Keratinocyte (primary cell): Measurements from ENCODE around the gene NT5C3A. TPM values are rescaled to one million over a fixed set of nuclear protein-coding genes. Genes with fewer than 3 reads are reported as not detected.

Source experiments
- DNase-seq: peaks from one replicate; pipeline ENCODE4 v3.0.0-alpha.2; 2011; ENCODE audit warnings: low read depth, missing footprints, low spot score
- FAIRE-seq: peaks from 2 replicates; lab custom pipeline; 2011; peaks lifted over from hg19 to GRCh38; lab: Jason Lieb, UNC
- H2AFZ ChIP-seq: 2 replicates; pipeline ENCODE4 v1.6.0; 2012; ENCODE audit warnings: low read length, control low read depth, inconsistent platforms; ENCODE audit not compliant: control insufficient read depth
- H3K27ac ChIP-seq: 2 replicates; pipeline ENCODE4 v1.5.1; 2011; ENCODE audit warnings: low read length; ENCODE audit not compliant: control insufficient read depth, insufficient read depth
- H3K27me3 ChIP-seq: 3 replicates; pipeline ENCODE4 v1.6.0; 2011; ENCODE audit warnings: low read length; ENCODE audit not compliant: control insufficient read depth, insufficient read depth; ENCODE audit errors: extremely low read depth
- H3K36me3 ChIP-seq, 2 experiments: 2 replicates in 1 of 2; 3 replicates in 1 of 2; pipeline ENCODE4 v1.5.1; 2011; ENCODE audit warnings: low read length in 2 of 2, mild to moderate bottlenecking in 1 of 2; ENCODE audit not compliant: control insufficient read depth in 2 of 2, insufficient read depth in 2 of 2; ENCODE audit errors: extremely low read depth in 1 of 2
- H3K4me1 ChIP-seq: 3 replicates; pipeline ENCODE4 v1.5.1; 2011; ENCODE audit warnings: low read length; ENCODE audit not compliant: control insufficient read depth, insufficient read depth; ENCODE audit errors: extremely low read depth
- H3K4me2 ChIP-seq: 3 replicates; pipeline ENCODE4 v1.6.0; 2011; ENCODE audit warnings: low read depth, low read length; ENCODE audit not compliant: control insufficient read depth, insufficient read depth; ENCODE audit errors: extremely low read depth
- H3K4me3 ChIP-seq, 3 experiments: fragments of 200-600 bp in 1 of 3; sonication (generic) in 1 of 3; 2 replicates in 2 of 3; 3 replicates in 1 of 3; pipeline ENCODE4 v1.5.1; 2011 to 2016; ENCODE audit warnings: low read length in 3 of 3, mild to moderate bottlenecking in 3 of 3, control low read depth in 2 of 3, inconsistent platforms in 1 of 3, low read depth in 1 of 3, mixed read lengths in 1 of 3, mixed run types in 1 of 3, moderate library complexity in 1 of 3; ENCODE audit not compliant: control insufficient read depth in 2 of 3, insufficient read depth in 2 of 3; ENCODE audit errors: extremely low read depth in 1 of 3
- H3K79me2 ChIP-seq: 2 replicates; pipeline ENCODE4 v1.6.0; 2012; ENCODE audit warnings: low read length; ENCODE audit not compliant: control insufficient read depth, insufficient read depth
- H3K9ac ChIP-seq: 3 replicates; pipeline ENCODE4 v1.6.0; 2011; ENCODE audit warnings: low read length; ENCODE audit not compliant: control insufficient read depth, insufficient read depth; ENCODE audit errors: extremely low read depth
- H3K9me1 ChIP-seq: 3 replicates; pipeline ENCODE4 v1.6.0; 2011; ENCODE audit warnings: low read length; ENCODE audit not compliant: control insufficient read depth, insufficient read depth; ENCODE audit errors: extremely low read depth
- H3K9me3 ChIP-seq: 2 replicates; pipeline ENCODE4 v1.5.1; 2012; ENCODE audit warnings: low read depth, low read length; ENCODE audit not compliant: control insufficient read depth
- H4K20me1 ChIP-seq: 3 replicates; pipeline ENCODE4 v1.6.0; 2011; ENCODE audit warnings: low read length; ENCODE audit not compliant: control insufficient read depth, insufficient read depth; ENCODE audit errors: extremely low read depth
- EZH2 ChIP-seq: IDR thresholded peaks from one replicate; pipeline ENCODE4 v1.6.1; 2012; ENCODE audit warnings: inconsistent platforms, mild to moderate bottlenecking, low read length, moderate library complexity
- dilution Hi-C: fragments of 300-500 bp; cut with MboI; formaldehyde crosslinking; loops from one replicate; pipeline ENCODE4 v1.7.0; 2020; ENCODE audit warnings: low sequenced_read_pairs; ENCODE audit not compliant: extremely low pct_ligation_motif_present
- polyA plus RNA-seq, 5 experiments: library from polyadenylated mRNA; depleted of rRNA in 3 of 5; stranded (reverse) in 3 of 5; stranded (forward) in 1 of 5; unstranded in 1 of 5; fragments of >200 nt; gene quantifications; 1 replicate in 1 of 5; 2 replicates in 3 of 5; 3 replicates in 1 of 5; pipeline versions ENCODE4 v1.2.1 to v1.2.3, GENCODE V29; 2011 to 2012; ENCODE audit warnings: missing spikeins in 2 of 5, low read depth in 1 of 5, low replicate concordance in 1 of 5
- TF ChIP-seq, protein P1 (sequence below), 3 experiments: IDR thresholded peaks in 1 of 3; conservative IDR thresholded peaks in 1 of 3; optimal IDR thresholded peaks in 1 of 3; 2 replicates in 2 of 3; 3 replicates in 1 of 3; pipeline versions ENCODE3 to v1.5.1; 2011; ENCODE audit warnings: low read length in 3 of 3, mild to moderate bottlenecking in 3 of 3, moderate library complexity in 2 of 3, control low read depth in 1 of 3, inconsistent platforms in 1 of 3; ENCODE audit not compliant: insufficient read depth in 2 of 3; ENCODE audit errors: extremely low read depth in 1 of 3

The NT5C3A gene
- polyA plus RNA-seq, 1 donor (not counting 4 experiments of a cell fraction or from before 2014, with no cell fraction given): 30.5 TPM

DNA sequence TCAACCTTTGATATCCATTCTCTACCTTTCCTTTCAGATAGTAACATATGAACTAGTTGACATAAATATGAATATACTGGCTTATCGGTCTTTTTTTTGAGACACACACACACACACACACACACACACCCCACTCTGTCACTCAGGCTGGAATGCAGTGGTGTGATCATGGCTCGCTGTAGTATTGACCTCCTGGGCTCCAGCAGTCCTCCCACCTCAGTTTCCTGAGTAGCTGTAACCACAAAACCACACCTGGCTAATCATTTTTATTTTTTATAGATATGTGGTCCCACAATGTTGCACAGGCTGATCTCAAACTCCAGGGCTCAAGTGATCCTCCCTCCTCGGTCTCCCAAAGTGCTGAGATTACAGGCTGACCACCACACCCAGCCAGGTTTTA is 14.2 kb upstream of the NT5C3A start:
- H2AFZ ChIP-seq: no peak overlapping the region
- no peak for TF ChIP-seq EZH2
- TF ChIP-seq, protein P1, sequence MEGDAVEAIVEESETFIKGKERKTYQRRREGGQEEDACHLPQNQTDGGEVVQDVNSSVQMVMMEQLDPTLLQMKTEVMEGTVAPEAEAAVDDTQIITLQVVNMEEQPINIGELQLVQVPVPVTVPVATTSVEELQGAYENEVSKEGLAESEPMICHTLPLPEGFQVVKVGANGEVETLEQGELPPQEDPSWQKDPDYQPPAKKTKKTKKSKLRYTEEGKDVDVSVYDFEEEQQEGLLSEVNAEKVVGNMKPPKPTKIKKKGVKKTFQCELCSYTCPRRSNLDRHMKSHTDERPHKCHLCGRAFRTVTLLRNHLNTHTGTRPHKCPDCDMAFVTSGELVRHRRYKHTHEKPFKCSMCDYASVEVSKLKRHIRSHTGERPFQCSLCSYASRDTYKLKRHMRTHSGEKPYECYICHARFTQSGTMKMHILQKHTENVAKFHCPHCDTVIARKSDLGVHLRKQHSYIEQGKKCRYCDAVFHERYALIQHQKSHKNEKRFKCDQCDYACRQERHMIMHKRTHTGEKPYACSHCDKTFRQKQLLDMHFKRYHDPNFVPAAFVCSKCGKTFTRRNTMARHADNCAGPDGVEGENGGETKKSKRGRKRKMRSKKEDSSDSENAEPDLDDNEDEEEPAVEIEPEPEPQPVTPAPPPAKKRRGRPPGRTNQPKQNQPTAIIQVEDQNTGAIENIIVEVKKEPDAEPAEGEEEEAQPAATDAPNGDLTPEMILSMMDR (optimal IDR thresholded peaks at IDR 0.05 in 1 of 3, IDR thresholded peaks at IDR 0.05 in 1 of 3, conservative IDR thresholded peaks at IDR 0.05 in 1 of 3; ENCODE audit: extremely low read depth in 1 of 3, insufficient read depth in 2 of 3, low read length in 3 of 3): no peak
- no peak overlapping the region for H3K4me2 ChIP-seq
- no peaks in the 10 kb centered on the region for H3K9me1 ChIP-seq
- no peak for DNase-seq
- H3K79me2 ChIP-seq: no peaks in the 10 kb centered on the region
- no peaks in the 10 kb centered on the region for H3K36me3 ChIP-seq
- no peak overlapping the region for H3K4me3 ChIP-seq
- H3K9me3 ChIP-seq: no peaks in the 10 kb centered on the region
- no peaks in the 10 kb centered on the region for H4K20me1 ChIP-seq
- H3K9ac ChIP-seq: no peak overlapping the region
- no peaks in the 10 kb centered on the region for H3K27me3 ChIP-seq
- H3K27ac ChIP-seq: no peak overlapping the region
- no peak for FAIRE-seq
- dilution Hi-C loops: no loop called here
- no peaks in the 10 kb centered on the region for H3K4me1 ChIP-seq

DNA sequence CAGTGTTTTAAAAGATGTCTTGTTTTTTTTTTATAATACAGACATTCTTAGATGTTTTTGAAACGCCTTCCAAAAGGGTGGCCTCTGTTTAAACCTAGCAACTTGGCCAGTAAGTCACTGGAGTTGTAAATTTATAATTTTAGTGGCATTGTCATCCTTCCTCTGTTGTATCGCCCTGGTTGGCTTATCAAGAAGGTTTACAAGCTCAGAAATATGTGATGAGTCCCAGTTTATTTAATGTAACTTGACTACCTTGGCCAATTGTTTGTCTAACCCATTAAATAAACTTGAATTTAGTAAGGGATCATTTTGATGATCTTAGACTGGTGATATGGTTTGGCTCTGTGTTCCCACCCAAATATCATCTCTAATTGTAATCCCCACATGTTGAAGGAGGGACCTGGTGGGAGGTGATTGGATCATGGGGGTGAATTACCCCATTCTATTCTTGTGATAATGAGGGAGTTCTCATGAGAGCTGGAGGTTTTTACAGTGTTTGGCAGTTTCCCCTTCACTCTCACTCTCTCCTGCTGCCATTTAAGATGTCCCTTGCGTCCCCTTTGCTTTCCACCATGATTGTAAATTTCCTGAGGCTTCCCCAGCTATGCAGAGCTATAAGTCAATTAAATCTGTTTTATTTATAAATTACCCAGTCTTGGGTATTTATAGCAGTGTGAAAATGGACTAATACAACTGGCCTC is 13.4 kb upstream of the NT5C3A start:
- no peak overlapping the region for H3K27ac ChIP-seq

More for the DNA sequence above, 13.4 kb upstream of the NT5C3A start:
- Histone ChIP-seq H3K4me2 (no peak overlapping the region), H2AFZ (no peak overlapping the region), H4K20me1 (no peaks in the 10 kb centered on the region), H3K36me3 (no peaks in the 10 kb centered on the region), H3K4me1 (no peaks in the 10 kb centered on the region), H3K79me2 (no peaks in the 10 kb centered on the region), H3K9me3 (no peaks in the 10 kb centered on the region), H3K9me1 (no peaks in the 10 kb centered on the region), H3K27me3 (no peaks in the 10 kb centered on the region), H3K9ac (no peak overlapping the region), H3K4me3 (no peak overlapping the region)
- FAIRE-seq (no peak), DNase-seq (no peak)
- no peak for TF ChIP-seq EZH2
- TF ChIP-seq, protein P1 (optimal IDR thresholded peaks at IDR 0.05 in 1 of 3, IDR thresholded peaks at IDR 0.05 in 1 of 3, conservative IDR thresholded peaks at IDR 0.05 in 1 of 3; ENCODE audit: extremely low read depth in 1 of 3, insufficient read depth in 2 of 3, low read length in 3 of 3): no peak
- dilution Hi-C loops: no loop called here
